BLaER1 treated with 17β-estradiol and CSF1 and Interleukin-3, amounts not matched to agents 10 nM and 100 nM (cell line): ENCODE measurements around the gene ZG16.
A peak's percentile ranks its signal among the peaks of the same experiment; 100 is the strongest.

Experiments used
- H3K27ac ChIP-seq, 11 experiments: shearing (Covaris generic); formaldehyde crosslinking; 2 replicates each; pipeline ENCODE4 v1.8.1; 2022
- H3K27me3 ChIP-seq, 11 experiments: shearing (Covaris generic); formaldehyde crosslinking; 2 replicates each; pipeline ENCODE4 v1.8.1; 2022
- H3K36me3 ChIP-seq, 11 experiments: shearing (Covaris generic); formaldehyde crosslinking; 2 replicates each; pipeline ENCODE4 v1.8.1; 2022
- H3K4me1 ChIP-seq, 10 experiments: shearing (Covaris generic); formaldehyde crosslinking; 2 replicates each; pipeline ENCODE4 v1.8.1; 2022
- H3K4me2 ChIP-seq, 11 experiments: shearing (Covaris generic); formaldehyde crosslinking; 2 replicates each; pipeline ENCODE4 v1.8.1; 2022
- H3K4me3 ChIP-seq, 10 experiments: shearing (Covaris generic); formaldehyde crosslinking; 2 replicates each; pipeline ENCODE4 v1.8.1; 2022
- H3K9ac ChIP-seq, 11 experiments: shearing (Covaris generic); formaldehyde crosslinking; 2 replicates each; pipeline ENCODE4 v1.8.1; 2022
- H3K9me3 ChIP-seq, 11 experiments: shearing (Covaris generic); formaldehyde crosslinking; replicated peaks in 1 of 11; 2 replicates each; pipeline ENCODE4 v1.8.1; 2022
- H4K20me1 ChIP-seq, 11 experiments: shearing (Covaris generic); formaldehyde crosslinking; 2 replicates each; pipeline ENCODE4 v1.8.1; 2022
- Cebpa-rat ChIP-seq, 11 experiments: shearing (Covaris generic); IDR thresholded peaks; 2 replicates each; pipeline ENCODE4 v1.8.1; 2022

ZG16 gene

GRCh38 chr16:29808219-29808900 is 30.3 kb downstream of the ZG16 start:
- peak overlapping the region; percentile 90 to 99 (median 96) for H3K9ac ChIP-seq
- peak overlapping the region; percentile 95 to 100 (median 100) for H3K4me2 ChIP-seq
- peaks cover 24 to 44% (median 37%) of the 10 kb centered on the region in 11 experiments; a peak in 21 of 22 replicates for H4K20me1 ChIP-seq
- H3K36me3 ChIP-seq: peaks cover 11 to 47% (median 28%) of the 10 kb centered on the region in 11 experiments; a peak in 20 of 22 replicates
- H3K4me3 ChIP-seq: peak overlapping the region; percentile 74 to 88 (median 81)
- H3K4me1 ChIP-seq: peaks cover 58 to 67% (median 62%) of the 10 kb centered on the region in 10 experiments
- H3K9me3 ChIP-seq: no peaks in the 10 kb centered on the region
- peaks cover 0 to 11% (median 0%) of the 10 kb centered on the region in 11 experiments; a peak in 3 of 22 replicates for H3K27me3 ChIP-seq
- no peak for TF ChIP-seq Cebpa-rat (IDR thresholded peaks at IDR 0.05)
- peak overlapping the region; percentile 79 to 98 (median 96); a peak in 21 of 22 replicates for H3K27ac ChIP-seq

DNA sequence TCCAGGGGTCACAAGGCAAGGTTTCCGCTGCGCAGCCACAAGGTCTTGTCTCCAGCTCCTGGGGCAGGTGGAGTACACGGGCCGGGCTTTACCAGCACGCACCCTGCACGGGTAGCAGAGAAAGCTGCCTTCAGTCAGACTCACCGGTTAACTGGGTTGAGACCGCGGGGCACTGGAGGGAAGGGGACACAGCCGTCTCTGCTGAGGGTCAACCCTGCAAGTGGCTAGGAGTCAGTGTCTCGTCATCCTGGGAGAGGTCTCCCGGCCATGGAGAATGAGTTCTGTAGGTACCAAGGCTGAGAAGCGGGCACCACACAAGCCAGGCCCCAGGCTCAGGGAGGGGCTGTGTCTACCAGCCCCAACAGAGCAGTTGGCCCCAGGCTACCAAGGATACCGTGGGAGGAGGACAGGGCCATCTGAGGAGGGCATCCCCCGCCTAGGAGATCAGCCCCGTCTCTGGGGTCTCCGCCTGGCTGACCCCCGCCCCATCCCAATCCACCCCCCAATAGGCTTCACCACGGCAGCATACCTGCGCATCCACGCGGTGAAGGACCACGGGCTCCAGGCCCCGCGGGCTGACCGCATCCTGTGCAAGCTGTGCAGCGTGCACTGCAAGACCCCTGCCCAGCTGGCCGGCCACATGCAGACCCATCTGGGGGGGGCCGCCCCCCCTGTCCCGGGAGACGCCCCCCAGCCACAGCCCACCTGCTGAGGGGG is 31.1 kb downstream of the ZG16 start:
- Histone ChIP-seq H3K27me3 (peaks cover 0 to 11% (median 0%) of the 10 kb centered on the region in 11 experiments; a peak in 3 of 22 replicates), H3K9ac (peak overlapping the region; percentile 90 to 99 (median 96)), H3K4me2 (peak overlapping the region; percentile 95 to 100 (median 100)), H3K9me3 (no peaks in the 10 kb centered on the region), H3K4me1 (peaks cover 58 to 67% (median 62%) of the 10 kb centered on the region in 10 experiments), H3K27ac (peak overlapping the region in 10 of 11 experiments; percentile 79 to 98 (median 96); a peak in 21 of 22 replicates), H4K20me1 (peaks cover 24 to 44% (median 37%) of the 10 kb centered on the region in 11 experiments; a peak in 21 of 22 replicates), H3K36me3 (peaks cover 11 to 39% (median 25%) of the 10 kb centered on the region in 11 experiments; a peak in 20 of 22 replicates), H3K4me3 (peak overlapping the region; percentile 74 to 88 (median 81))
- TF ChIP-seq Cebpa-rat (IDR thresholded peaks at IDR 0.05): no peak

DNA sequence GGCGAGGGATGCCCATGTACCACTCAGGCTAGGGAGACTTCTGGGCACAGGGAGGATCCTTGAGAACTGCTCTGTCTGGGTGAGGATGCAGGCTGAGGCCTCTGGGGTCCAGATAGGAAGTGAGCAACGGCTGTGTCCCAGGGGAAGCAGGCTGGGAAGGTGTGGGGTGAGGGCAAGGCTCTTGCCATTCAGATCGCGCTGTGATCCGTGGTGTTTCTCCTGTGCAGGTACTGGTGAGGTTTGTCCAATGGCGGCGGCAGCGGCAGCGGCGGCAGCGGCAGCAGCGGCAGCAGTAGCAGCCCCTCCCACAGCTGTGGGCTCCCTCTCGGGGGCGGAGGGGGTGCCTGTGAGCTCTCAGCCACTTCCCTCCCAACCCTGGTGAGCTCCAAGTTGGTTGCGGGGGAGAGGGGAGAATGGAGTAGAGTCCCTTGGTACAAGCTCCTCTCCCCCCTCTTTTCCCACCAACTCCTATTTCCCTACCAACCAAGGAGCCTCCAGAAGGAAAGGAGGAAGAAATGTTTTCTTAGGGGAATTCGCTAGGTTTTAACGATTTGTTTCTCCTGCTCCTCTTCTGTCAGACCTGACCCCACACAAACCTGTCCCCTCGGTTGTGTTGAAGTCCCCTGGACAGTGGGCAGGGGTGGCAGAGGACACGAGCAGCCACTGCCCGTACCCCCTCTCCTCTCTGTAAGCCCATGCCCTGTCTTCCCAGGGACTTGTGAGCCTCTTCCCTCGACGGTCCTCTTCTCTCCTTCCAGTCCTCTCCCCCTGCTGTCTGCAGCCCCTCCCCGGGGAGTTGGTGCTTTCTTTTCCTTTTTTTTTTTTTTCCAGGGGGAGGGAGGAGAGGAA is 32.0 kb downstream of the ZG16 start:
- Histone ChIP-seq H3K9me3 (no peaks in the 10 kb centered on the region), H3K27me3 (peaks cover 0 to 11% (median 0%) of the 10 kb centered on the region in 11 experiments; a peak in 3 of 22 replicates), H3K27ac (peak overlapping the region in 10 of 11 experiments; percentile 23 to 98 (median 64); a peak in 18 of 22 replicates), H3K4me2 (peak overlapping the region; percentile 95 to 100 (median 100)), H3K4me1 (peaks cover 62 to 67% (median 64%) of the 10 kb centered on the region in 10 experiments), H3K9ac (peak overlapping the region; percentile 68 to 99 (median 96)), H3K4me3 (peak overlapping the region; percentile 74 to 88 (median 81)), H4K20me1 (peaks cover 24 to 44% (median 37%) of the 10 kb centered on the region in 11 experiments; a peak in 21 of 22 replicates), H3K36me3 (peaks cover 11 to 36% (median 25%) of the 10 kb centered on the region in 11 experiments; a peak in 20 of 22 replicates)
- no peak for TF ChIP-seq Cebpa-rat (IDR thresholded peaks at IDR 0.05)

- Histone ChIP-seq H3K4me1 (peaks cover 65 to 71% (median 68%) of the 10 kb centered on the region in 10 experiments), H3K9me3 (no peaks in the 10 kb centered on the region), H3K27ac (peak overlapping the region in 10 of 11 experiments; percentile 23 to 98 (median 64); a peak in 18 of 22 replicates), H3K4me3 (peak overlapping the region; percentile 74 to 88 (median 81)), H3K36me3 (peaks cover 11 to 36% (median 25%) of the 10 kb centered on the region in 11 experiments; a peak in 20 of 22 replicates), H4K20me1 (peaks cover 24 to 44% (median 37%) of the 10 kb centered on the region in 11 experiments; a peak in 21 of 22 replicates), H3K4me2 (peak overlapping the region; percentile 95 to 100 (median 100)), H3K27me3 (peaks cover 0 to 11% (median 0%) of the 10 kb centered on the region in 11 experiments; a peak in 3 of 22 replicates), H3K9ac (peak overlapping the region; percentile 68 to 99 (median 96); a peak in 21 of 22 replicates)
- no peak for TF ChIP-seq Cebpa-rat (IDR thresholded peaks at IDR 0.05)
Observed at GRCh38 chr16:29810699-29811169, 32.7 kb downstream of the ZG16 start.

DNA sequence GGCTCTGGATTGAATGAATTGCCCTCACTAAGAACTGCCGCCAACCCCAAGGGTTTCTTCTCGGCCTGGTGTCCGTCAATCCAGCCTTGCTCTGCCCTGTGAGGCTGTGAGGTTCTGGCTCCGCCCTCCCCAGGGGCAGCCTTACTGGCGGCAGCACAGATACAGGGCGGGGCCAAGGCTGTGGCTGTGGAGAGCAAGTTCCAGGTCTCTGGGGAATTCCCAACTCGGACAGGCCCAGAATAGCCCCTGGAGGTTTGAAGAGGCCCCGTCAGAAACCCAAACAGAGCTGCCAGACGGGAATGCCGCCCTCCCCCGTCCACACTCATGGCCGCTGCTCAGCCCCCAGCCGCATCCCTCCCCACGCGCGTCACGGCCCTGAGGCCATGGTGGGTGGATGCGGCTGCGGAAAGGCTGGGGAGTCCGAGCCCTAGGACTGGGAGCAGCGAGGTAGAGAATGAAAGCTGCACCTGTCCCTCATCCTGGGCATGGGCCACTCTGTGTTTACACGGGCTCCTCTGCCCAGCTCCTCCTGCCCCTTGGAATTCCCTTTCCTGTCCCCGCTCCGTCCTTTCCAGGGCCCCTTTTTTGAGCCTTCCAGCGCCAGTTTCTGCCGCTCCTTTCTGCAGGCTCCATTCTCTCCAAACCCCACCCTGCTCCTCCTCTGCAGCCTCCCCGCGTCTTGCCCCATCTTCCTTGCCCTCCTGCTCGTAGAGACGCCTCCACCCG is 33.3 kb downstream of the ZG16 start:
- Histone ChIP-seq H3K4me3 (peak overlapping the region; percentile 74 to 88 (median 81)), H3K9ac (peak overlapping the region; percentile 38 to 99 (median 96); a peak in 21 of 22 replicates), H3K4me1 (peaks cover 65 to 71% (median 68%) of the 10 kb centered on the region in 10 experiments)

GRCh38 chr16:29811896-29812665 is 34.0 kb downstream of the ZG16 start, which contains the start of gene PRRT2:
Gene PRRT2, plus strand, starts transcription at chr16:29812193. Its CDS starts 862 bp downstream, at chr16:29813055.
- no peaks in the 10 kb centered on the region for H3K9me3 ChIP-seq
- peaks cover 11 to 35% (median 25%) of the 10 kb centered on the region in 11 experiments; a peak in 20 of 22 replicates for H3K36me3 ChIP-seq
- peak within 1 kb of the TSS; percentile 38 to 99 (median 96); a peak in 21 of 22 replicates for H3K9ac ChIP-seq
- peak within 1 kb of the TSS; percentile 95 to 100 (median 100) for H3K4me2 ChIP-seq
- H3K4me1 ChIP-seq: peaks cover 65 to 72% (median 69%) of the 10 kb centered on the region in 10 experiments
- peaks cover 24 to 44% (median 37%) of the 10 kb centered on the region in 11 experiments; a peak in 21 of 22 replicates for H4K20me1 ChIP-seq
- no peak for TF ChIP-seq Cebpa-rat (IDR thresholded peaks at IDR 0.05)
- peak within 1 kb of the TSS in 9 of 11 experiments; percentile 27 to 98 (median 88); a peak in 18 of 22 replicates for H3K27ac ChIP-seq
- peak within 1 kb of the TSS; percentile 74 to 88 (median 81) for H3K4me3 ChIP-seq
- H3K27me3 ChIP-seq: peaks cover 0 to 11% (median 0%) of the 10 kb centered on the region in 11 experiments; a peak in 3 of 22 replicates

More for the DNA sequence above, 33.3 kb downstream of the ZG16 start:
- Histone ChIP-seq H3K4me2 (peak overlapping the region; percentile 95 to 100 (median 100)), H3K27ac (peak overlapping the region in 9 of 11 experiments; percentile 27 to 98 (median 65); a peak in 16 of 22 replicates), H4K20me1 (peaks cover 24 to 44% (median 37%) of the 10 kb centered on the region in 11 experiments; a peak in 21 of 22 replicates), H3K36me3 (peaks cover 11 to 36% (median 25%) of the 10 kb centered on the region in 11 experiments; a peak in 20 of 22 replicates), H3K27me3 (peaks cover 0 to 11% (median 0%) of the 10 kb centered on the region in 11 experiments; a peak in 3 of 22 replicates), H3K9me3 (no peaks in the 10 kb centered on the region)
- no peak for TF ChIP-seq Cebpa-rat (IDR thresholded peaks at IDR 0.05)
